Esophagus muscularis mucosa (tissue), 4 donors: ENCODE measurements around the gene DHRS9. TPM values are rescaled to one million over a fixed set of nuclear protein-coding genes. Genes with fewer than 3 reads are reported as not detected.

Experiments
- DNase-seq: peaks from one replicate; pipeline ENCODE4 v3.0.0-alpha.2; 2017; ENCODE audit errors: extremely low spot score
- H3K27ac ChIP-seq, 4 donors: fragments of 200-600 bp; sonication (generic); replicated peaks in 1 of 4; 1 replicate in 3 of 4; 2 replicates in 1 of 4; pipeline ENCODE4 v1.5.1; 2016 to 2019; ENCODE audit warnings: mild to moderate bottlenecking in 1 of 4
- H3K27me3 ChIP-seq, 4 donors: fragments of 200-600 bp; sonication (generic); one replicate each; pipeline versions ENCODE4 v1.5.1 to v1.6.0; 2016 to 2019
- H3K36me3 ChIP-seq, 4 donors: fragments of 200-600 bp; sonication (generic); one replicate each; pipeline ENCODE4 v1.5.1; 2016 to 2019
- H3K4me1 ChIP-seq, 4 donors: fragments of 200-600 bp; sonication (generic); one replicate each; pipeline ENCODE4 v1.5.1; 2016 to 2019
- H3K4me3 ChIP-seq, 4 donors: fragments of 200-600 bp; sonication (generic); 1 replicate in 2 of 4; 2 replicates in 2 of 4; pipeline ENCODE4 v1.5.1; 2016 to 2019; ENCODE audit warnings: mild to moderate bottlenecking in 4 of 4, moderate library complexity in 1 of 4
- H3K9me3 ChIP-seq, 4 donors: fragments of 200-600 bp; sonication (generic); 1 replicate in 3 of 4; 2 replicates in 1 of 4; pipeline ENCODE4 v1.5.1; 2016 to 2019
- CTCF ChIP-seq, 3 experiments: fragments of 200-600 bp in 2 of 3; fragments of 450-650 bp in 1 of 3; sonication (generic) in 2 of 3; IDR thresholded peaks; one replicate each; pipeline ENCODE4 v1.5.1; 2017 to 2019; ENCODE audit warnings: antibody characterized with exemption in 3 of 3, mild to moderate bottlenecking in 2 of 3, moderate library complexity in 1 of 3
- EP300 ChIP-seq: sonication (generic); formaldehyde crosslinking; IDR thresholded peaks from one replicate; pipeline ENCODE4 v1.6.1; 2017; ENCODE audit warnings: antibody characterized with exemption
- POLR2A ChIP-seq: fragments of 450-650 bp; IDR thresholded peaks from one replicate; pipeline ENCODE4 v1.6.1; 2017; ENCODE audit warnings: antibody characterized with exemption, moderate library complexity, mild to moderate bottlenecking, low read depth
- POLR2AphosphoS5 ChIP-seq, 2 donors: sonication (generic); formaldehyde crosslinking; IDR thresholded peaks; one replicate each; pipeline ENCODE4 v1.6.1; 2017; ENCODE audit warnings: antibody characterized with exemption in 2 of 2
- WGBS: methylation state at CpG from one replicate; pipeline ENCODE4 v1.1.5; 2018; 5-methylcytosine and 5-hydroxymethylcytosine counted together
- intact Hi-C: fragments of 100-400 bp; cut with DNase I; formaldehyde crosslinking; loops from one replicate; pipeline ENCODE4 v1.15.1; 2023
- total RNA-seq, 4 donors: library from RNA; depleted of rRNA; stranded (reverse); fragments of >200 nt; gene quantifications; one replicate each; pipeline versions ENCODE4 v1.1.0 to v1.2.1, GENCODE V29; 2016

The DHRS9 gene
- total RNA-seq, 4 donors from 2014 or later, result 0.75 to 0.99 (median 0.83) TPM; not detected in 1

- intact Hi-C loops, result no loop called here
Measured at GRCh38 chr2:169036736-169037440, 32.5 kb upstream of the DHRS9 start.

GRCh38 chr2:169038338-169038757 lies 31.0 kb upstream of the DHRS9 start:
- H3K4me1 ChIP-seq, result no peaks in the 10 kb centered on the region
- H3K27ac ChIP-seq, result no peak overlapping the region
- no peaks in the 10 kb centered on the region for H3K36me3 ChIP-seq
- H3K9me3 ChIP-seq, result peaks cover 0 to 3% (median 0%) of the 10 kb centered on the region in 4 donors
- intact Hi-C loops, result no loop called here
- no peaks in the 10 kb centered on the region for H3K27me3 ChIP-seq
- TF ChIP-seq POLR2A, result no peak
- no peak for TF ChIP-seq EP300
- TF ChIP-seq POLR2AphosphoS5 (IDR thresholded peaks at IDR 0.05), result no peak
- TF ChIP-seq CTCF (IDR thresholded peaks at IDR 0.05), result no peak
- 78% methylated on average over 2 of the region's 2 CpGs for WGBS
- no peak overlapping the region for H3K4me3 ChIP-seq
- no peak for DNase-seq

More at GRCh38 chr2:169036736-169037440, 32.5 kb upstream of the DHRS9 start:
- no peak for DNase-seq
- H3K36me3 ChIP-seq, result no peaks in the 10 kb centered on the region
- no peak for TF ChIP-seq EP300
- no peak for TF ChIP-seq POLR2A
- TF ChIP-seq CTCF (IDR thresholded peaks at IDR 0.05), result no peak
- no peak for TF ChIP-seq POLR2AphosphoS5 (IDR thresholded peaks at IDR 0.05)
- H3K9me3 ChIP-seq, result no peaks in the 10 kb centered on the region
- H3K27ac ChIP-seq, result no peak overlapping the region
- 76% methylated on average over 4 of the region's 4 CpGs for WGBS
- no peaks in the 10 kb centered on the region for H3K4me1 ChIP-seq
- H3K4me3 ChIP-seq, result no peak overlapping the region
- no peaks in the 10 kb centered on the region for H3K27me3 ChIP-seq

GRCh38 chr2:169039702-169040101 lies 29.7 kb upstream of the DHRS9 start:
- intact Hi-C loops, result no loop called here
- no peaks in the 10 kb centered on the region for H3K27me3 ChIP-seq
- H3K4me3 ChIP-seq, result no peak overlapping the region
- no peaks in the 10 kb centered on the region for H3K4me1 ChIP-seq
- DNase-seq, result no peak
- no peak overlapping the region for H3K27ac ChIP-seq
- whole genome bisulfite sequencing, result 75% methylated on average over 4 of the region's 4 CpGs
- H3K36me3 ChIP-seq, result no peaks in the 10 kb centered on the region
- H3K9me3 ChIP-seq, result peaks cover 0 to 3% (median 0%) of the 10 kb centered on the region in 4 donors
- TF ChIP-seq POLR2AphosphoS5 (IDR thresholded peaks at IDR 0.05) (no peak), EP300 (no peak), POLR2A (no peak), CTCF (IDR thresholded peaks at IDR 0.05) (no peak)

- peaks cover 0 to 3% (median 0%) of the 10 kb centered on the region in 4 donors for H3K9me3 ChIP-seq
- no peaks in the 10 kb centered on the region for H3K4me1 ChIP-seq
- no peak overlapping the region for H3K4me3 ChIP-seq
- intact Hi-C loops, result no loop called here
- no peak for DNase-seq
- no peaks in the 10 kb centered on the region for H3K27me3 ChIP-seq
- no peaks in the 10 kb centered on the region for H3K36me3 ChIP-seq
- H3K27ac ChIP-seq, result no peak overlapping the region
- 66% methylated on average over 1 of the region's 1 CpG for WGBS
- TF ChIP-seq POLR2A, result no peak
- TF ChIP-seq POLR2AphosphoS5 (IDR thresholded peaks at IDR 0.05), result no peak
- no peak for TF ChIP-seq EP300
- no peak for TF ChIP-seq CTCF (IDR thresholded peaks at IDR 0.05)
Measured at GRCh38 chr2:169041594-169041993, 27.8 kb upstream of the DHRS9 start.
